A549 (cell line): Measurements from ENCODE around the gene MAP3K15. TPM values are rescaled to one million over a fixed set of nuclear protein-coding genes. Genes with fewer than 3 reads are reported as not detected.
"Not testable (repeated sequence)": the region's sequence is repeated elsewhere in the genome, so short reads cannot be mapped to it uniquely, and the experiment has no call there.

Experiments used
- ATAC-seq, 2 experiments: fragments of 200-7000 bp in 1 of 2; fragments of >200 bp in 1 of 2; cut with Nextera tagmentation in 1 of 2; cut with Tn5 transposase in 1 of 2; 3 replicates each; pipeline versions ENCODE4 v1.8.0 to v1.9.1; 2018 to 2020; ENCODE audit warnings: mild to moderate bottlenecking in 1 of 2, moderate library complexity in 1 of 2
- CTCF ChIA-PET: fragments of 300-600 bp; sonication (Branson Sonifier 250); formaldehyde crosslinking; extraction: SDS; loops from one replicate; lab custom pipeline; 2021; ENCODE audit warnings: antibody characterized with exemption, inconsistent platforms; lab: Yijun Ruan, JAX
- POLR2A ChIA-PET: fragments of 350-600 bp; formaldehyde crosslinking; extraction: SDS; loops from one replicate; lab custom pipeline; 2021; ENCODE audit warnings: antibody characterized with exemption, inconsistent platforms; lab: Yijun Ruan, JAX
- DNase-seq, 2 experiments: peaks; one replicate each; pipeline versions ENCODE4 v3.0.0 to v3.0.0-alpha.2; 2011 to 2016; ENCODE audit warnings: low read depth in 1 of 2, low spot score in 1 of 2
- FAIRE-seq: peaks from 2 replicates; lab custom pipeline; 2011; peaks lifted over from hg19 to GRCh38; lab: Jason Lieb, UNC
- H3K27ac ChIP-seq, 2 experiments: fragments of >200 bp; sonication (Bioruptor Twin); formaldehyde crosslinking; 3 replicates each; pipeline ENCODE4 v1.5.1; 2016 to 2017
- H3K4me1 ChIP-seq: fragments of >200 bp; sonication (Bioruptor Twin); formaldehyde crosslinking; 3 replicates; pipeline ENCODE4 v1.6.1; 2016
- H3K4me2 ChIP-seq: fragments of >200 bp; sonication (Bioruptor Twin); formaldehyde crosslinking; 3 replicates; pipeline ENCODE4 v1.6.1; 2016
- H3K4me3 ChIP-seq: fragments of >200 bp; sonication (Bioruptor Twin); formaldehyde crosslinking; 3 replicates; pipeline ENCODE4 v1.5.1; 2016
- H3K9me3 ChIP-seq: fragments of >200 bp; sonication (Bioruptor Twin); formaldehyde crosslinking; 3 replicates; pipeline ENCODE4 v1.6.1; 2016
- BHLHE40 ChIP-seq: IDR thresholded peaks from 2 replicates; pipeline ENCODE4 v1.6.1; 2012; ENCODE audit warnings: low read depth, low read length, inconsistent platforms
- CBX2 ChIP-seq: fragments of 200-600 bp; sonication (generic); IDR thresholded peaks from 2 replicates; pipeline ENCODE4 v1.6.1; 2016; ENCODE audit warnings: low read depth, mild to moderate bottlenecking, borderline replicate concordance
- CBX8 ChIP-seq: fragments of 200-600 bp; sonication (generic); IDR thresholded peaks from 2 replicates; pipeline ENCODE4 v1.6.1; 2016
- CHD2 ChIP-seq: fragments of 150-350 bp; IDR thresholded peaks from 2 replicates; pipeline ENCODE4 v1.6.1; 2014; ENCODE audit warnings: low read length; ENCODE audit not compliant: partially characterized antibody
- EHMT2 ChIP-seq: fragments of 200-600 bp; sonication (generic); IDR thresholded peaks from 2 replicates; pipeline ENCODE4 v1.6.1; 2016; ENCODE audit warnings: antibody characterized with exemption, low read depth, mild to moderate bottlenecking, moderate library complexity
- EP300 ChIP-seq, 2 experiments: fragments of >200 bp; sonication (Bioruptor Twin); formaldehyde crosslinking; IDR thresholded peaks; 2 replicates in 1 of 2; 3 replicates in 1 of 2; pipeline ENCODE4 v1.6.1; 2016 to 2017
- FOSB ChIP-seq: fragments of 250-450 bp; sonication (Bioruptor Pico); IDR thresholded peaks from 2 replicates; pipeline ENCODE4 v1.5.0; 2020; ENCODE audit warnings: mild to moderate bottlenecking, moderate library complexity
- GATA3 ChIP-seq: IDR thresholded peaks from 2 replicates; pipeline ENCODE4 v1.6.1; 2012; ENCODE audit warnings: borderline replicate concordance
- HDAC2 ChIP-seq: fragments of 200-600 bp; sonication (generic); IDR thresholded peaks from 2 replicates; pipeline ENCODE4 v1.6.1; 2016
- HMGXB4 ChIP-seq: fragments of 250-450 bp; sonication (Bioruptor Pico); IDR thresholded peaks from 2 replicates; pipeline ENCODE4 v1.5.0; 2021; ENCODE audit warnings: mild to moderate bottlenecking, moderate library complexity, borderline replicate concordance
- KDM5A ChIP-seq: fragments of 200-600 bp; sonication (generic); IDR thresholded peaks from 2 replicates; pipeline ENCODE4 v1.6.1; 2016; ENCODE audit warnings: antibody characterized with exemption, mild to moderate bottlenecking
- MAFK ChIP-seq: fragments of 450-650 bp; IDR thresholded peaks from 2 replicates; pipeline ENCODE4 v1.6.1; 2014; ENCODE audit not compliant: partially characterized antibody
- PHF8 ChIP-seq: fragments of 200-600 bp; sonication (generic); IDR thresholded peaks from 2 replicates; pipeline ENCODE4 v1.6.1; 2016; ENCODE audit warnings: low read depth, mild to moderate bottlenecking, antibody characterized with exemption, moderate library complexity, borderline replicate concordance
- POLR2A ChIP-seq: IDR thresholded peaks from 2 replicates; pipeline ENCODE4 v1.6.1; 2012; ENCODE audit warnings: mild to moderate bottlenecking, low read length
- RARB ChIP-seq: fragments of 250-450 bp; sonication (Bioruptor Pico); IDR thresholded peaks from 2 replicates; pipeline ENCODE4 v1.8.0; 2021; ENCODE audit warnings: mild to moderate bottlenecking, moderate library complexity
- SREBF2 ChIP-seq: fragments of 450-650 bp; IDR thresholded peaks from 2 replicates; pipeline ENCODE4 v1.6.1; 2014; ENCODE audit warnings: mild to moderate bottlenecking, moderate library complexity
- TFCP2L1 ChIP-seq: fragments of 250-450 bp; sonication (Bioruptor Pico); IDR thresholded peaks from 2 replicates; pipeline ENCODE4 v1.5.0; 2021; ENCODE audit warnings: mild to moderate bottlenecking
- ZC3H11A ChIP-seq: fragments of 450-650 bp; IDR thresholded peaks from 2 replicates; pipeline ENCODE4 v1.6.1; 2014; ENCODE audit warnings: antibody characterized with exemption, mild to moderate bottlenecking
- WGBS: methylation state at CpG from one replicate; pipeline ENCODE4 v1.1.6; 2017; ENCODE audit errors: missing lambda C conversion rate; 5-methylcytosine and 5-hydroxymethylcytosine counted together
- polyA plus RNA-seq, 4 experiments: library from polyadenylated mRNA; depleted of rRNA in 3 of 4; stranded (reverse); fragments of >200 nt; fragmentation: RNase III in 1 of 4; extraction: RNeasy Plus Mini Kit Qiagen cat#74134 plus additional on column Dnase treatment in 1 of 4; gene quantifications; 2 replicates in 3 of 4; 3 replicates in 1 of 4; pipeline ENCODE4 v1.2.3, GENCODE V29; 2011 to 2017
- TF ChIP-seq, protein P1 (sequence below): fragments of >200 bp; sonication (Bioruptor Twin); formaldehyde crosslinking; IDR thresholded peaks from 2 replicates; pipeline ENCODE4 v1.6.1; 2016
- TF ChIP-seq, protein P2 (sequence below): fragments of 150-350 bp; IDR thresholded peaks from 2 replicates; pipeline ENCODE4 v1.6.1; 2014; ENCODE audit warnings: low read depth, mild to moderate bottlenecking, low read length

Gene MAP3K15
- polyA plus RNA-seq, 2 of the 4 experiments (the other 2 are of a cell fraction), result 2.3 to 5.7 TPM

DNA sequence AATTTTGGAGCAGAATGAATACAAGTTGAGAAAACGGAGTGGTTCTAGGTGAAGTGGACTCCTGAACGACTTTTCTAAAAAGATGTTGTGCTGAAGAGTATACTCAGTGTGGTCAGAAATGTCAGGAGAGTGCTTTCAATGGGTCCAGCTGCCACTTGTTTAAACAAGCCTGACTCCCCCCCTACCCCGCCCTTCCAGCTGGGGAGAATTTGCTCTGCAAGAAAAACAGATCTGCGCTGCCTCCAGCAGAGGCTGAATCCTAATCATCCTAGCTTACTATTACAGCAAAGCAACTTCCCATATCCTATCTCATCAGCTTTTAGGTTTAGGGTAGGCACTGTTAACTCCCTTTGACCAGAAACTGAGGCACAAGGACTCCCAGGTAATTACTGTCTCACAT lies 1.9 kb downstream of the MAP3K15 start:
- FAIRE-seq (no peak), DNase-seq (peak in 1 of 2 experiments; percentile 8), ATAC-seq (peak in 1 of 2 experiments; percentile 14; a peak in 2 of 6 replicates)
- ChIA-PET CTCF (interaction anchor here (1.0 kb wide), 1 partner anchor 141 kb away, joined by 4 read pairs; no protein-coding TSS in a partner anchor), POLR2A (no interaction called here)
- no peaks in the 10 kb centered on the region for H3K9me3 ChIP-seq
- TF ChIP-seq PHF8 (no peak), CBX8 (no peak)
- no peak overlapping the region for H3K27ac ChIP-seq
- H3K4me3 ChIP-seq, result no peak overlapping the region
- peaks cover 7% of the 10 kb centered on the region; the same call in 1 of the 3 replicates for H3K4me1 ChIP-seq
- WGBS, result 76% methylated on average over 4 of the region's 4 CpGs
- 0 out of 3 replicates have a peak overlapping the region, but pooled peaks have one; percentile 18 for H3K4me2 ChIP-seq

- no peaks in the 10 kb centered on the region for H3K9me3 ChIP-seq
- DNase-seq (no peak), ATAC-seq (no peak), FAIRE-seq (no peak)
- H3K4me3 ChIP-seq, result no peak overlapping the region
- no peak overlapping the region for H3K27ac ChIP-seq
- ChIA-PET CTCF (interaction anchor here (1.0 kb wide), 1 partner anchor 141 kb away, joined by 4 read pairs; no protein-coding TSS in a partner anchor), POLR2A (no interaction called here)
- peaks cover 7% of the 10 kb centered on the region; the same call in 1 of the 3 replicates for H3K4me1 ChIP-seq
- H3K4me2 ChIP-seq, result no peak overlapping the region
- TF ChIP-seq FOSB (CRISPR knock-in tag) (no peak), SREBF2 (no peak), EP300 (IDR thresholded peaks at IDR 0.05) (no peak), MAFK (no peak), EHMT2 (no peak), ZC3H11A (no peak), KDM5A (no peak), HMGXB4 (CRISPR knock-in tag) (no peak), BHLHE40 (no peak), GATA3 (no peak), PHF8 (no peak), RARB (CRISPR knock-in tag) (no peak)
- TF ChIP-seq, protein P1, sequence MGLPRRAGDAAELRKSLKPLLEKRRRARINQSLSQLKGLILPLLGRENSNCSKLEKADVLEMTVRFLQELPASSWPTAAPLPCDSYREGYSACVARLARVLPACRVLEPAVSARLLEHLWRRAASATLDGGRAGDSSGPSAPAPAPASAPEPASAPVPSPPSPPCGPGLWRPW, result no peak
- WGBS, result 74% methylated on average over 9 of the region's 9 CpGs
These were observed 2.3 kb downstream of the MAP3K15 start for GRCh38 chrX:19512961-19513360.

GRCh38 chrX:19512359-19512758 lies 2.9 kb downstream of the MAP3K15 start:
- TF ChIP-seq CBX2 (no peak), HDAC2 (no peak), CHD2 (no peak), POLR2A (no peak), TFCP2L1 (CRISPR knock-in tag) (no peak)
- TF ChIP-seq, protein P2, sequence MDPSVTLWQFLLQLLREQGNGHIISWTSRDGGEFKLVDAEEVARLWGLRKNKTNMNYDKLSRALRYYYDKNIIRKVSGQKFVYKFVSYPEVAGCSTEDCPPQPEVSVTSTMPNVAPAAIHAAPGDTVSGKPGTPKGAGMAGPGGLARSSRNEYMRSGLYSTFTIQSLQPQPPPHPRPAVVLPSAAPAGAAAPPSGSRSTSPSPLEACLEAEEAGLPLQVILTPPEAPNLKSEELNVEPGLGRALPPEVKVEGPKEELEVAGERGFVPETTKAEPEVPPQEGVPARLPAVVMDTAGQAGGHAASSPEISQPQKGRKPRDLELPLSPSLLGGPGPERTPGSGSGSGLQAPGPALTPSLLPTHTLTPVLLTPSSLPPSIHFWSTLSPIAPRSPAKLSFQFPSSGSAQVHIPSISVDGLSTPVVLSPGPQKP, result no peak
- CTCF ChIA-PET, result interaction anchor here (1.0 kb wide), 1 partner anchor 140 kb away, joined by 4 read pairs; no protein-coding TSS in a partner anchor
- 90% methylated on average over 8 of the region's 8 CpGs for WGBS
- Histone ChIP-seq H3K27ac (no peak overlapping the region), H3K9me3 (no peaks in the 10 kb centered on the region), H3K4me1 (peaks cover 7% of the 10 kb centered on the region; the same call in 1 of the 3 replicates), H3K4me2 (no peak overlapping the region), H3K4me3 (no peak overlapping the region)
- POLR2A ChIA-PET, result no interaction called here
- no peak for FAIRE-seq
- no peak for ATAC-seq
- no peak for DNase-seq

GRCh38 chrX:19511796-19512195 lies 3.5 kb downstream of the MAP3K15 start:
- H3K27ac ChIP-seq, H3K4me1 ChIP-seq, ATAC-seq, CTCF ChIA-PET, DNase-seq, POLR2A ChIA-PET, H3K4me2 ChIP-seq, H3K9me3 ChIP-seq, H3K4me3 ChIP-seq, FAIRE-seq: not testable (repeated sequence)
